HG03571 (cell line): ENCODE results near the gene TBC1D4.
A peak's percentile ranks its signal among the peaks of the same experiment; 100 is the strongest.

Experiments
- ATAC-seq: cut with Tn5 transposase; IDR thresholded peaks from one replicate; pipeline ENCODE4 v1.9.1; 2021; ENCODE audit not compliant: unreplicated experiment

Gene TBC1D4

DNA sequence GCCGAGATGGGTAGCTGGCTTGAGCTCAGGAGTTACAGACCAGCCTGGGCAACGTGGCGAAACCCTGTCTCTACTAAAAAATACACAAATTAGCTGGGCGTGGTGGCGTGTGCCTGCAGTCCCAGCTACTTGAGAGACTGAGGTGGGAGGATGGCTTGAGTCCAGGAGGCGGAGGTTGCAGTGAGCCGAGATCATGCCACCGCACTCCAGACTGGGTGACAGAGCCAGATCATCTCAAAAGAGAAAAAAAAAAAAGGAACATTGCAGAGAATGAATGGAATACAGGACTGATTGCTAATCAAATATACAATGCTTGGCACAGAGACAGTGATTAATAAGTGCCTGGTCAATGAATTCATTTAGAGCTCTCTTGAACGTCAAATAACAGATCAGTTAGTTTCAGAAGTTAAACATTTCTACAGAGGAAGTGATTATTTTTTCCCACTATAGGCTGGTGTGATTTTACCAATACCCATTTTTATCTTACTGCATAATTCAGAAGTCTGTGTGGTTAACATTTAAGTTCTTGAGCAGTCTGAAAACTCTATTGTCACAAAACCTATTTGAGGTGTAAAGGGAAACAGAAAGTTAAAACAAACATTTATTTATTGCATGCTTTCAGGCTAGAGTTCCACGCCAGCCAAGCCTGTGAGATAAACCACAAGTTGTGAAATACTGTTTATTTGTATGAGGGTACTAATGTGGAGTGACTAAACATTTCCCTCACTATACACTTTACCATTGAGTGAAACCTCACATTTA is 7.7 kb upstream of the TBC1D4 start:
- peak; percentile 79 for ATAC-seq

DNA sequence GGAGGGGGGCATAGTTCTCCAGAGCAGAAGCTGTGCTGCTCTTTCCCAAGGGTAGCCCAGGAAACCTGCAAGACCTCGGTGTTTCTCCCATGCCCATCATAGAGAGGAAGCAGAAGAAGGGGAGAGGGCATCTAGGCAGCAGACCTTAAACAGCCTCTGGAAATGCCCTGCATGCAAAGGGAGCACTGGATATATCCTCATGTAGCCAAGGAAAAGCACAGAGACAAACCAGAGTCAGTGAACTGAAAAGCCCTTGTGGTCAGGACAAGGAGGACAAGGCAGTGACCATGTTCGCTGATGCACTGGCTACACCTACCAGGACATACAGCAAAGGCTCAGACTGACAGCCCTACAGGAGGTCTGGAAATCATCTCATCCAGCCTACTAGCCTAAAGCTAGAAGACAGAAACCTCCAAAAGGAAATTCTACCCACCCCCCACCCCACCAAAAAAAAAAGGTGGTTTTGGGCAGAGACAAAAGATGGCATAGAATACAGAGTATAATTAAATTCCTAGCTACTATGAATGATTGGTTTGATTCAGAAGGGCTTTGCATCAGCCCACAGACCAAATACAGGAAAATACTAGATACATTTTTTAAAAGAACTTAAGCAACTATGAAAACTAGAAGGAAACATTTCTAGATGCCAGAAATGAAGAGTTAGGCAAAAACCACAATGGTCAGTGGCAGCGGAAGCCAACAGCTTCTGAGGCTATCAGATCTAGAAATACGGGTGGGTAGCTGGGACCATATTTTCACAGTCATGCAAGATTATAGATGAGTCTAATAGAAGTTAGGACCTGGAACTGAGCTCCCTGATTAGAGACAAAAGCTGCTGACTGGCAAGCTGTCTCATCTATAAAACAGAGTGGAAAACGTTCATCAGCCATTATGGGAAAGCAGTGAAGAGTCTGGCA is 4.4 kb upstream of the TBC1D4 start:
- no peak for ATAC-seq

DNA sequence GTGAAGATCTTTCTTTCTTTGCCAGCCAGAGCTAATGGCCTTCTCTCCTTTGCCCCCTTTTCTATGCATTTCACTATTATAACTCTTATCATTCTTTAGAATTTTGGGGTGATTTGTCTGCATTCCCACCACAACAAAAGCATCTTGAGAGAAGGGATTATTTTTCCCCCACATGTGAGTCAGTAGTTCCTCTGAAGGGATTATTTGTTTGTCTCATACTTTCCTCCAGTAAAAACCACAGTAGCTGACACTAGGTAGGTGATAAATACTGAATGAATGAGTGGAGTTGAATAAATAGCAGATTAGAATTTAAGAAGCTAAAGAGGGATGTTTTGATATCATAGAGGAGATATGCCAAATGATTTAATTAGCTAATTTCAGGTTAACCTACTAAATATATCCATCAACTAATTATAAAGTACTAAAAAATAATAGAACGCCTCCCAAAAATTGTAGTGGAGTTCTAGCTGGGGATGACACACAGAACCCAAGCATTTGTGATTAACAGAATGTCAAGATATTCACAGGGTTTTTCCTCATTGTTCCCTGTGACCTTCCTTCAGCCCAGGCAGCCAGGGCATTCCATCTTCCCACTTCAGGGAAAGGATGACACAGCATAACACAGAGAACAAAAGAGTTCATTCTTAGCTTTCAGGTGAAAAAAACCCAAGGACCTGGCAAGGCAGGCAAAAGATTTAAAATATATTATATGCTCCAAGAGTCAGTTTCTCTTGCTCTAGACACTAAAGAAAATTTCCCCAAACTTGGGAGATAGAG is 3.5 kb upstream of the TBC1D4 start:
- ATAC-seq = no peak

DNA sequence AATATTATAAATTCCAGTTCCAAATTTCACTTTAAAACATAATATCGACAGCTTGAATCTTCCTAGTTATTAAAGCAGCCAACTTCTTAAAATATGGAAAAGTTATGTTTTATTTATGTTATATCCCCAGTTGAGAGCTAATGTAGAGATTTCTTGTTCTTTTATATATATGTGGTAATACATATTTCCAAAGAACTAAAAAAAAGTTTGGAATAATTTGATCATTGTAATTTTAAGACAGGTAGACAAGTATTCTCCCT is 781 bp upstream of the TBC1D4 start:
- no peak for ATAC-seq

DNA sequence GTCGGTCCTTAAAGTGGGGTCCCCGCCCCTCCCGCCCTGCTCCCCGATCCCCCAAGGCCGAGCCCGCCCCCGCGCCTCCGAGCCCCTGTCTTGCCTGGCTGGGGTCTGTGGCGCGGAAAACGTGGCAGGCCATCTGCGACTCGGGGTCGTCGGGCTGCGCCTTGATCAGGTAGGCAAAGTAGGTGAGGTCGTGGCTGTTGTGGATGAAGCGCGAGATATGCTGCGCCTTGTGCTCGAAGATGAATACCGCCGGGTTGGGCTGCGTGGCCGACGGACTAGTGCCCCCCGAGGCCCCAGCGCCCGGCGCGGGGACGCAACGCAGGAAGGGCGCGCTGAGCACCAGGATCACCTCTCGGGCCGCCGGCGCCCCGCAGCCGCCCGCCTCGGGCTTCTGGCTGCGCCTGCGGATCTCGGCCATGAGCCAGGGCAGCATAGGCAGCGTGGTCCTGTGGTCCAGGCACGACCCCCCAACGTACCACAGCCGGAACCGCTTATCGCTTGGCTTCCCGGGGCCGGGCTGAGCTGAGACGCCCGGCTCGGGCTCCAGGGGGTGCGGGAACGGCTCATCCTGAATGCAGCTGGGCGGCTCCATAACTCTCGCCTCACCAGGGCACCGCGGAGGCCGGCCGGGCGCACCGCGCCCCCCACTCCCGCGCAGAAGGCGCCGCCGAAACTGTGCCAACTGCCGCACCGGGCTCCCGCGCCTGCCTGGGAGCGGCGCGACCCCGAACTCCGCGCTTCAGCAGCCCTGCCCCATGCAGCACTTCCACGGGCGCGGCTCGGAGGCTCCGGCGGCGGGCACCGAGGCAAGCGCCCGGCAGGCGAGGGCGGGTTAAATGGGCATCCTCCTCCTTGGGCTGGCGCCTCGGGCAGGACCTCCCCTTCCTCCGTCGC is 546 bp downstream of the TBC1D4 start:
- peak; percentile 24 for ATAC-seq

DNA sequence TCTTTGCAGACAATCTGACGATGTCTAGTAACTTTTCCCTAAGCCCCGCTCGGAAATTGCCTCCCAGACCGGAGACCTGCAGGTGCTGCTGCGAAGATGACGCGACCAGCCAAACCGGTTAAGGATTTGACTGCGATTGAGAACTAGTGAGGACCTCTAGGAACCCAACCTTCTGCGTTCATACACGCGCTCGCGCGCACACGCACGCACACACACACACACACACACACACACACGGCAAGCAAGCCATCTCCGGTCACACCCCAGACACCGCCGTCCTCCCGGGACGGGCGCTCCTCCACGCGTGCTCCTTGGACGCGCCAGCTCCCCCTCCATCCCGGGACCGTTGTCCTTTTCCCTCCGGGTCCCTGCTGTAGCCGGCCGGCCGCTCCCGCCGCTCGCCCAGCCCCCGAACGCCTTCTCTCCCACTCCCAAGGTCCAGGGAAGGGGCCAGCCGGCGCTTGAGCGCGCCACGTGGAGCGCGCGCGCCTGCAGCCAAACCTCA is 1.2 kb downstream of the TBC1D4 start:
- ATAC-seq = peak; percentile 2

DNA sequence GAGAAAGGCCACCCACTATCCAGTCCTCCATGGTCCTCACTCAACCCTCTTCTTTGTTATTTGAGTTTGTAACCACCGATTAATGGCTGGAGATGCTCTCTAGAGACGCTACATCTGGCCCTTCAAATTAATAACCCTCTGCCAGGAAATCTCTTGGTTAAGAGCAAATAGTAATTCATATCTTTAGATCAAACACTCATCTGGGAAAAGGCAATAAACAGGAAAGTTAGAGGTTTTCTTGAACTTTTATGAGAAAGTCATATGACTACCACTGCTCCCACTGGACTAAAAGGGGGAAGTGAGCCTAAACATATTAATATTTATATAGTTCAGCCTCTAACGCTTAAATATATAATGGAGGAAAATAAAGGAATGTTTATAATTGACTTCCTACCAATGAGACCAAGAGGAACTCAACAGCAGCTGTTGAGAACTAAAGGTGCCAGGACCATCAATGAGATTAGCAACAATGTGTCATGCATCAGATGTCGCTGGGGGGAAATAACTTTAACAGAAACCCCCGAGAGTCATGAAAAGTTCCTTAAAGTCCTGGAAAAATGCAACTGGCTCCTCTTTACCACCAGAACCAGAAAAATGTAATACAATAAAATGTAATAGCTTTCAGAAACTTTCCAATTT is 2.7 kb downstream of the TBC1D4 start:
- ATAC-seq = no peak

DNA sequence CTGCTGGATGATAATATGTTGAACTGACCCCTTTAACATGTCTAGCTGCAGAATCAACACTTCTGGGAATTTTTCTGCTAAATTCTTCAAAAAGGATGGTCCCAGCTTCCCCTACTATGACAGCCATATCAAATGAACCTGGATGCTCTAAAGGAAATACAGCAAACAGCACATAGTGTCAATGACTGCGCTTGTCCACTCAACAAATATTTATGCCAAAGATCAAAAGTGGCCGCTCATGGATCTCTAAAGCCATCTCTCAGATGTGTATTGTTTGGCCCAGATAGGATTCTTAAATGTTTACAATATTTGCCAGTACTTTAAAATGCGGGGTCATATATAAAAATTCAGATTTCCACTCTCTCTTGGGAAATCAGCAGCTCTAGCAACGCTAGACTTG is 3.3 kb downstream of the TBC1D4 start:
- no peak for ATAC-seq

DNA sequence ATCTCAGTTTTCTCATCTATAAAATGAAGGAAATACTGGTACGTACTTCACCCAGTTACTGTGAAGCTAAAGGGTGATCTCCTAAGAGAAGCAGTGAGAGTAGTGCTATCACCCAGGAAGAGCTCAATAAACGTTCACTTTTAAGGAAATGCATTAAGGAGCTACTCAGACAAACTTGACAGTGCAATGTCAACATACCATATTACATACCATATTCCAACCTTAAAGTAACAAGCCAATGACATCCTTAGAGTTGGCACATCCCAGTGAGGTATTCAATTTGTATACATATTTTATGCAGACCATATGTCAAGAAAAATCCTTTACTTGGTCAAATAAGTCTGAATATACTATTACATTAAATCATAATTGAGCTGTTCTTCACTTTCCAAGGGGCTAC is 7.0 kb downstream of the TBC1D4 start:
- no peak for ATAC-seq

DNA sequence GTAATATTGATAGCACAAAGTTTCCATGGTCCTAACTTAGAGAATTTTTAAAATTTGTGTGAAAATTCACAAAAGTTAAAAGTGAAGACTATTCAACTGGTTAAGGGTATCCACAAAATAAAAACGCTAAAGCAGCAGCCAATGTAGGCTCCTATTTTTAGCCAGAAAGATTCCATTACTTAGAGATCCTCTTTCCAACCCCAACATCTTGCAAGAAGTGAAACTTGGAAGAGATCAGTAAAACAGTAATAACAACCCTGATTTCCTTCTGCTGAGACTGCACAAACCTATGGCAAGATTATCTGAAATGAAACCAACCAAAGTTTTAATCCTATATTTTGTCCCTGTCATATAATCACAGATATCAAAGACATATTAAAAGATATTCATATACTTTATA is 8.5 kb downstream of the TBC1D4 start:
- ATAC-seq = no peak

DNA sequence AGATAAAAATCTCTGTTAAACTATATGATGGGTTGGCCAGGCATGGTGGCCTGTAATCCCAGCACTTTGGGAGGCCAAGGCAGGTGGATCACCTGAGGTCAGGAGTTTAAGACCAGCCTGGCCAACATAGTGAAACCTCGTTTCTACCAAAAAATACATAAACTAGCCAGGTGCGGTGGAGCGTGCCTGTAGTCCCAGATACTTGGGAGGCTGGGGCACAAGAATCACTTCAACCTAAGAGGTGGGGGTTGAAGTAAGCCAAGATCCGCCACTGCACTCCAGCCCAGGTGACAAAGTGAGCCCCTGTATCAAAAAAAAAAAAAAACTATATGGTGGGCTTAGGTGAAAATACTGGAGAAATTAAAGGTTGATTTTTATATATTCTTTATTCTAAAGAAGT is 11.3 kb downstream of the TBC1D4 start:
- ATAC-seq = no peak

DNA sequence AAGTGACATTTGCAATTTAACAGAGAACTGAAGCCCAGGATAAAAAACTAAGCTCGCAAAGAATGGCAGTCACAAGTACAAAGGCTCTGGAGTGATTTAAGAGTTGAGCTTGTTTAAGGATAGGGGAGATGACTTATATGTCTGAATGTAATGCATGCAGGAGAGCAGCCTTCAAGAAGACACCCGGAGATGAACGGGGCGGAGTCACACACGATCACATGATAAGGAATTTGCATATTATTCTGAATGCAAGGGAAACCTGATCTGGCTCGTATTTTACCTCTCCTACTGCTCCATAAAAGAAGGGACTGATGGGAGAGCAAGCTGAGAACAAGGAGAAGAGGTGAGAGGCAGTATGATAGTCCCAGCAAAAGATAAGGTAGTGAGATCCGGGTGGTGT is 12.9 kb downstream of the TBC1D4 start:
- no peak for ATAC-seq

DNA sequence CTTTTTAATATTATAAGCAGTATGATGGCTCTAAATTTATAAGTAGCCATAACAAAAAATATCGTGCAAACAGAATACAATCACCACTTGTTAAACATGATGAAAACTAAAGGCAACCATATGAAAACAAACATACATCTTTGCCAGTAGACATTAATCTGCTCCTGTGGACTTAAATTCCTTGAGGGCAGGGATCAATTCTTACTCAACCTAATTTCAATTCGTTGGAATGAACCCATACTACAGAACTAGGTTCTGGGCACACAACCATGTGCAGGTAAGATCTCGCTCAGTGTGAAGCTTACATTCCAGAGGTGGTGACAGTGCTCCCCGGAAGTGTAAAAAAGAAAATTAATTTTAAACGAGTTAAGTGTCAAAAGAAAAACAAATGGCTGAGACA is 13.4 kb downstream of the TBC1D4 start:
- no peak for ATAC-seq

DNA sequence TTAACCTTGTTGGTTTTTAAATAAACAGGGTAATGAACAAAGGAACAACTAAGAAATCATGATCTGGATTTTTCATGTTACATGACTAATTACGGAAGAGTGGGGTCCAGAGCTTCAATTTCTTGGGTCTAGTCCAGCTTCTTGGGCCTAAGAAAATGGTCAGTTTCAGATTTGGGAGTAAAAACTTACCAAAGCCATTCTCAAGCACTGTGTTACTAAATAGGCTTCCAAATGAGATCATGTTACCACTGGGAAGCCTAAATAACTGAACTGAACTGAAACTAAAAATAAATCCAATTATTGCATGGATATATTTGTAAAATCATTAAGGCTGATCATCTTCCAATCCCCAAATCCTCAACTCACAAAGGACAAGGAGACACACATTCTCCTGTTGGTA is 13.9 kb downstream of the TBC1D4 start:
- no peak for ATAC-seq

DNA sequence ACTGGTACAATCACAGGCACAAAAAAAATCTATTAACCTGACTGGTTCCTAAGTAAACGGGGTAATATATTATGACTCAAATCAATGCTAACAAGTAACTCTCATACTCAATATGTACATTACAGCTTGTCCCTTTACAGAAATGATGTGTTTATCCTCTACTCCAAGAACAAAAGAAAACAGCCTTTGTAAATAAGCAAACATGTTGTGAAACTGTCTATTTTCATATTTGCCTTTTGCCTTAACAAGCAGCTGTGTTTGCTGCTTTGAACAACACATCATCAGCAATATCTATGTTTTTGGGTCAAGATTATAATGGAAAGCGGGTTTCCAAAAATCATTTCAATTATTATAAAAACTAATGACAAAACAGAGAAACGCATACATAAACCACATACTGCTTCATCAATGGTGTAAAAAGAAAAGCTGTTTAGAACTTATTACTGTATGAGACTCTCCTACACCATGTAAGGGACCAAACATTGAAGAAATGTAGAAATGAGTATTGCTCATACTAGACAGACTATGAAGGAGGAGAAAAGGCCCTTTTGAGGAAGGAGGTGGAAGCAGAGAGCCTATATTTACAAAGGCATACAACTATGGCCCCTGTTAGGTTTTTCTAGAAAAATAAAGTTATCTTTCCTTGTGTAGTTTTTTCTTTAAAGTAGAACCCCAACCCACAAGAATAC is 14.8 kb downstream of the TBC1D4 start:
- no peak for ATAC-seq

DNA sequence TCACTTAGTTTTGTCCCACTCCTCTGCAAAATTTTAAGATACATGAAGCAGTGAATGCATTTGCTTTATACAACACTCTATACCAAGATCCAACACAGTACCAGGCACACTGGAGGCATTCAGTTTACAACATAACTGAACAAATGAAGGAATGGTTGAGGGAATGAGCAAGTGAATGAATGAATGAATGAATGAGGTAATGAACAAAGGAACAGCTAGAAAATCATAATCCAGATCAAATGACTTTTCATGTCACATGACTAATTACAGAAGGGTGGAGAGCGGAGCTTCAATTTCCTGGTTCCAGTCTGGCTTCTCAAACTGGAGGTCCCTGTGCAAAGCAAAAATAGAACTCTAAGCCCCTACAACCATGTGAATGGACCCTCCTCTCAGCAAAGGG is 16.7 kb downstream of the TBC1D4 start:
- no peak for ATAC-seq

DNA sequence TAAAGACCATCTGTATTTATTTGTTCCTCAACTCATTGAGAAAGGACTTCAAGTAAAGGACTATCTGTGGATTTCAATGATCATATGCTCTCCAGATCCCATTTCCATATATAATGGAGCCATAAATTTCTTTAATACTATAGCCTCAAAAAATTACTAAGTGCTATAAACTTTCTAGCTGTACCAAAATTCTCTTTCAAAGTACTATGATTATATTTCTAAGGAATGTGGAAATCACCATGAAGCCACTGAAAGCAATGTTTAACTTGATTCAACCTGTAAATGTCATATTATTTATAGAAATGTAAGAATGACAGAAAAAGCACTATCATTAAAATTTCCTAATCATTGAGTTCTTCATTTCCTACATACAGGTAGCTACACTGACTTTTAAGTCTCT is 20.7 kb downstream of the TBC1D4 start:
- no peak for ATAC-seq

DNA sequence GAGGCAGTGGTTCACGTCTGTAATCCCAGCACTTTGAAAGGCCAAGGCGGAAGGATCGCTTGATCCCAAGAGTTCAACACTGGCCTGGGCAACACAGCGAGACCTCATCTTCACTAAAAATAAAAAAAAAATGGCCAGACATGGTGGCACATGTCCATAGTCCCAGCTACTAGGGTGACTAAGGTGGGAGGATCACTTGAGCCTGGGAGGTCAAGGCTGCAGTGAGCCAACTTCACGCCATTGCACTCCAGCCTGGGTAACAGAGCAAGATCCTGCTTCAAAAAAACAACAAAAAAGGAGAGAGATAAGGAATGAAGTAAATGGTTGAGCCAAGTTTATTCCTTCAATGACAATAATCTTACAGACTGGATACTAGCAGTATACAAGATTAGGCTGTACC is 21.3 kb downstream of the TBC1D4 start:
- ATAC-seq = no peak

DNA sequence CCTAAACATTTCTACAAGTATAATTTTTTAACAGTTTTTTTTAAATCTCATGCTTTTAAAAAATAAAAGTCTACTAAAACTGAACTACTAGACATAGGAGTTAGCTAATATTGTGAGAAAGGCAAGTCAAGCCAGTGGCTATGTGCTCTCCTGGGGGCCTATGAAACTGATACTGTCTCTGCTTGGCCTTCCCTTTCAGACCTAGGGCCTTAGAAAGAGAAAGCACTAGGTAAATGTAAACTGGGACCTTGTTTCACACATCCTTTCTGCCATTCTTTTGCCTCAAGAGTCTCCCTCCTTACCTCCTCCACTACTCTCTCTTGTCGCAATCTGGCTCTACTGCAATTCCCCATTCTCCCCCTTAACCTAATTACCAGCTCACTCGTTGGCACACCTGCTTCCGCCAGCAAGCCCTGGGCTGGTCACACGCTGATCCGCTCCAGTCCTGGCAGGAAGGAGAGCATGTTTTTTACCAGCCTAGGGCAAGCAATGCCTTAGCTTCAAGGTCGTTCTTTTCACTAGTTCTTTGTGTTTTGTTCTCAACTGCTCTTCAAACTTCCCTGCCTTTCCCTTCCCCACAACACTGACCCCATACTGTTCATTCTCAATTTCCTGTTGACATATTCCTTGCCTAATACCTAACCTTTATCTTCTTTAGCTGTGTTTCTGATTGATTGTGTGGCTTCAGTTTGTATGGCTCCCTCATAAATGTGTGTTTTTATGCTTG is 23.1 kb downstream of the TBC1D4 start:
- peak; percentile 100 for ATAC-seq
